AG10803 (cell line): ENCODE measurements around the gene SMCO3.

Source experiments
- DNase-seq: peaks from one replicate; pipeline ENCODE4 v3.0.0; 2010; ENCODE audit warnings: low read depth
- H3K4me3 ChIP-seq: 2 replicates; pipeline ENCODE4 v1.5.1; 2011; ENCODE audit warnings: mild to moderate bottlenecking, low read length, control low read depth
- CTCF ChIP-seq: conservative IDR thresholded peaks from 2 replicates; pipeline ENCODE4 v1.5.1; 2011; ENCODE audit warnings: mild to moderate bottlenecking, low read length, control low read depth, inconsistent platforms

The SMCO3 gene

GRCh38 chr12:14771651-14772137 is 42.3 kb downstream of the SMCO3 start:
- DNase-seq: no peak
- TF ChIP-seq CTCF: no peak
- no peak overlapping the region for H3K4me3 ChIP-seq

DNA sequence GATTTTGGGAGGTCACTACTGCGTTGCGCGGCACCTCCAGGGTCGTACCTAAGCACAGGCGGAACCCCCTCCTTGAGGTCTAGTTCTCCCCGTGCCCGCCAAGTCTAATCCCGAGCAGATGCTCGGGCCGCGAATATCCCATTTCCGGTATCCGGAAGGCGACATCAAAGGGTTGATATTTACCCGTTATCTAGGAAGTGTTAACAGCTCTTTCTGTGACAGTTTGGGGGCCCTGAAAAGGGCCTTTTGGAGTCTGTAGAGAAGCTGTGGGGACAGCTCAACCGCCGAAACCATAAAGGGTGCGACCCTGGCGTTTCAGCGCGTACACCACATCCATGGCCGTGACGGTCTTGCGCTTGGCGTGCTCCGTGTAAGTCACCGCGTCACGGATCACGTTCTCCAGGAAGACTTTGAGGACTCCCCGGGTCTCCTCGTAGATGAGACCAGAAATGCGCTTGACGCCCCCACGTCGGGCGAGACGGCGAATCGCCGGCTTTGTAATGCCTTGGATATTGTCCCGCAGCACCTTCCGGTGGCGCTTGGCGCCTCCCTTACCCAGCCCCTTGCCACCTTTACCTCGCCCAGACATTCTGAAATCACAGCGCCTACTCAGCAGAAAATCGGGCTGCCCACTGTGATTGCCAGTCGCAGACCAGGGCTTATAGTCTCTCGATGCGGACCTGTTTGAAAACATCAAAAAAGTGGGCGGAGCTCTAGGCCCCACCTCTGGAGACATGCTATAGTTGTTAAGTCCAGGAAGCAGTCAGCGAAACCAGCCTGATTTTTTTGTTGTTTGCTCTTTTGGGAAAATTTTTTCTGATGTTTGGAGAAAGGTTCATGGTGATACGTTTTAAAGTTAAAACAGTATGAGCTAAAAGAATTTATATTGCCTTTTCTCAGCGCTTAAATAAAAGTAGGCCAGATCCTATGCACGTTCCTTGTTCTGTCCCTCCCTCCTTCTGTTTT is 43.2 kb downstream of the SMCO3 start:
- TF ChIP-seq CTCF: no peak
- DNase-seq: peak; percentile 90
- peak overlapping the region; percentile 98 for H3K4me3 ChIP-seq

DNA sequence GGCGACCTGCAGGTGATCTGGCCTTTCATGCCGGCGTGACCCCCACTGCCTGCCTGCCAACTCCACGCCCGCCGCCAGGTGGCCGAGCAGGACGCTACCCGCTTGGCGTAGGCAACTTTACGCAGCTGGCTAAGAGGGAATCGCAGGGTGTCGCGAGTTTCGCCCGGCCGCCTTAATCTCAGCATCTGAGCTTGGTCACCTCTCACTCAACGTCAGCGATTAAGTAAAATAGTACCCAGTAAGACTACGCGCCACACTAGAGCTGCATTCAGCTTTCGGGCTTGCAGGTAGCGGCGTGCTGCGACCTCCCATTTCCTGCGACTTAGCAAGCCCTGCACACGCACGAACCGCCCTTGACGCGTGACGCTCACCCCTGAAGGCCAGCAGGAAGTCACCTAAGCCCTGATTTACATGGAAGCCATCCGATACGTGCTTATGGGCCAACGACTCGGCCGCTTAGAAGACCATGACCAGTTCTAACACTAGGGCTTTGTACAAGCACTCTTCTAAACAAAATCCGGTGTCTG is 44.0 kb downstream of the SMCO3 start:
- peak overlapping the region; percentile 98 for H3K4me3 ChIP-seq
- DNase-seq: peak; percentile 64
- peak; percentile 68 for TF ChIP-seq CTCF

GRCh38 chr12:14769466-14769968 is 44.5 kb downstream of the SMCO3 start:
- peak; percentile 12 for DNase-seq
- peak; percentile 26 for TF ChIP-seq CTCF
- H3K4me3 ChIP-seq: peak overlapping the region; percentile 98

DNA sequence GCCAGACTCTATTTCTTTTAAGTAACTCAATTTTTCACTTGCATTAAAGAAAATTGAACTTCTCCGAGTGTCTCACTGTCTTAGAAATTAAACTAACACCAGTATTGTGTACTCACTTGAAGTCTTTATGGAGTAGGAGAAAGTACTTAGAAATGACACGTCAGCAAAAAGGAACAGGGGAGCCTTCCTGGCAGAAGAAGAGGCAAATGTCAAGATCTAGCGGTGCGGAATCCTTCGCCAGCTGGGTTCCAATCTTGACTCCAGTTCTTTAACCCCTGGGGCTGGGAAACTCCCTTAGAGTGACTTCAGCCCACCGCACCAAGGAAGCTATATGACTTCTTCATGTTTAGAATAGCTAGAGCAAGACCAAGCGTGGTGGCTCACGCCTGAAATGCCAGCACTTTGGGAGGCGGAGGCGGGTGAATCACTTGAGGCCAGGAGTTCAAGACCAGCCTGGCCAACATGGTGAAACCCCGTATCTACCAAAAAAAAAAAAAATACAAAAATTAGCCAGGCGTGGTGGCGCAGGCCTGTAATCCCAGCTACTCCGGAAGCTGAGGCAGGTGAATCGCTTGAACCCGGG is 45.1 kb downstream of the SMCO3 start:
- peak overlapping the region; percentile 98 for H3K4me3 ChIP-seq
- peak; percentile 22 for DNase-seq
- TF ChIP-seq CTCF: no peak

DNA sequence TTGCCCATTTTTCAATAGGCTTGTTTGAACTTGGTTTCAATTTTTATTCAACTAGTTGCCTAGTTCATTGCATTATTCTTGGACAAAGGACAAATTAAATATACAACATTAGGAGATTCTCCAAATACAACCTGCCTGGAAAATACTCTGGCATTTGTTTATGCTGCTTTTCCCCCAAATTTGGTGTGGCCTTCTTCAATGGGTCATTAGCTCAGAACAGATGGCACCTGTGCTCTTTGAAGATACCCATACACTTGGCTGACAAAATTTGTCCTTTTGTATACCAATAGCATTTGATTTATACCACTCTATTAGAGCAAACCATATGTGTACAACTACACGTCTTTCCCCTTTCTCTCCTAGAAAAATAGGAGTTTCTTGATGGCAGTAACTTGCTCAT is 46.4 kb downstream of the SMCO3 start:
- no peak overlapping the region for H3K4me3 ChIP-seq
- DNase-seq: no peak
- TF ChIP-seq CTCF: no peak
